H1 (cell line): Measurements from ENCODE around the gene ACE.

ENCODE experiments used
- POLR2AphosphoS5 ChIP-seq: IDR thresholded peaks from 2 replicates; pipeline ENCODE4 v1.6.1; 2011; ENCODE audit warnings: low read depth, low read length
- RBBP5 ChIP-seq: IDR thresholded peaks from 2 replicates; pipeline ENCODE4 v1.7.1; 2012; ENCODE audit warnings: low read depth, mild to moderate bottlenecking, inconsistent platforms, low read length, moderate library complexity, borderline replicate concordance
- RNF2 ChIP-seq: fragments of 200-900, 300-1000 bp; sonication (generic); IDR thresholded peaks from 2 replicates; pipeline ENCODE4 v1.7.1; 2016; ENCODE audit warnings: borderline replicate concordance, low read depth, mild to moderate bottlenecking, antibody characterized with exemption, low read length; ENCODE audit not compliant: poor library complexity, severe bottlenecking; ENCODE audit errors: missing control alignments
- USF2 ChIP-seq: IDR thresholded peaks from 2 replicates; pipeline ENCODE4 v1.6.1; 2011; ENCODE audit warnings: low read length, improper control_type of control experiment

- TF ChIP-seq USF2 (no peak), RNF2 (no peak), POLR2AphosphoS5 (no peak), RBBP5 (no peak)
These were observed 67.8 kb downstream of the ACE start for GRCh38 chr17:63544467-63545301.
